GM18861 (cell line): ENCODE measurements around the gene LITAFD.
"Not testable (repeated sequence)": the region's sequence is repeated elsewhere in the genome, so short reads cannot be mapped to it uniquely, and the experiment has no call there.

Experiments used
- ATAC-seq: cut with Tn5 transposase; IDR thresholded peaks from one replicate; pipeline ENCODE4 v1.9.1; 2021; ENCODE audit not compliant: unreplicated experiment

LITAFD gene

DNA sequence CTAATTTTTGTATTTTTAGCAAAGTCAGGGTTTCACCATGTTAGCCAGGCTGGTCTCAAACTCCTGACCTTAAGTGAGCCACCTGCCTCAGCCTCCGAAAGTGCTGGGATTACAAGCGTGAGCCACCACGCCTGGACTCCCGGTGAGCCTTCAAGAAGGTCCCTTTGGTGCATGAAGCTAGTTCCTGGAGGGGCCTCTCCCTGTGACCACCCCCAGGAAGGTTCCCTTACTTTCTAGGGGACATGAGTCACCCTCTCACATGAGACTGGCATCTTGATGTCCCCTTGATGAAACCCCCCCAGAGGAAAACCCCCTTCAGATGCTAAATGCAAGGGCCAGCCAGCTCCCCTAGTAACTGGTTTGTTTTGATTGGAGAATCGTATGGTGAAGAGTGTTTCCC is 26.2 kb upstream of the LITAFD start:
- no peak for ATAC-seq

DNA sequence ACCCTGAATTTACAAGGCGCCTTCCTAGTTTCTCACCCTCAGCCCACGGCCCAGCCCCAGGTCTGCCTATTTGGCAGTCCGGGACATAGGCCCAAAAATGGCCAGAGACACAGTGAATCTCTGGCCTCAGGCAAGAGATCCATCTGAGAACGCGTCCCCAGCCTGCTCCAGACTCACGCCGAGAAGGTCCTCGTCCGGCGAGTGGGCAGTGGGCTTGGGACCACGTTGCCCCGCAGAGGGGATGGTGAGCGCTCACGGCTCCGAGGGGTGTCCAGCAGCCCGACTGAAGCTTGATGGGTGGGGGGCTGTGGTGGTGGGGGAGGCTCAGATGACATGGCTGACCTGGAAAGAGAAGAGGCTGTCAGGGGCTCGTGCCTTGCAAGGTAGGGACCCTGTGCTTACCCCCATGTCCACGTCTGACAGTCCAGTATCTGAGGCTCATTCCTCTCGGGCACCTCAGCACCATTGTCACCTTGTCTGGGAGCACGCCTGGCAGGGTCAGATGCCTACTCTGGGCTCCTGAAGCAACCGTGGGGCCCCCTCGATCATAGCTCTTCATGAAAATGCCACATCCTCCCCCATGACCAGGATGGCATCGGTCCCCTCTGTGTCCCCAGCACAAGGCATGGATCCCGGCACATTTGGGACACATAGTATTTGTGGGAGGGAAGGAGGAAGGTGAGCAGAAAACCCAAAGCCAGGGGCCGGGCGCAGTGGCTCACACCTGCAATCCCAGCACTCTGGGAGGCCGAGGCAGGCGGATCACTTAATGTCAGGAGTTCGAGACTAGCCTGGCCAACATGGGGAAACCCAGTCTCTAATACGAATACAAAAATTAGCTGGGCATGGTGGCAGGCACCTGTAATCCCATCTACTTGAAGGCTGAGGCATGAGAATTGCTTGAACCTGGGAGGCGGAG is 22.9 kb upstream of the LITAFD start:
- no peak for ATAC-seq

DNA sequence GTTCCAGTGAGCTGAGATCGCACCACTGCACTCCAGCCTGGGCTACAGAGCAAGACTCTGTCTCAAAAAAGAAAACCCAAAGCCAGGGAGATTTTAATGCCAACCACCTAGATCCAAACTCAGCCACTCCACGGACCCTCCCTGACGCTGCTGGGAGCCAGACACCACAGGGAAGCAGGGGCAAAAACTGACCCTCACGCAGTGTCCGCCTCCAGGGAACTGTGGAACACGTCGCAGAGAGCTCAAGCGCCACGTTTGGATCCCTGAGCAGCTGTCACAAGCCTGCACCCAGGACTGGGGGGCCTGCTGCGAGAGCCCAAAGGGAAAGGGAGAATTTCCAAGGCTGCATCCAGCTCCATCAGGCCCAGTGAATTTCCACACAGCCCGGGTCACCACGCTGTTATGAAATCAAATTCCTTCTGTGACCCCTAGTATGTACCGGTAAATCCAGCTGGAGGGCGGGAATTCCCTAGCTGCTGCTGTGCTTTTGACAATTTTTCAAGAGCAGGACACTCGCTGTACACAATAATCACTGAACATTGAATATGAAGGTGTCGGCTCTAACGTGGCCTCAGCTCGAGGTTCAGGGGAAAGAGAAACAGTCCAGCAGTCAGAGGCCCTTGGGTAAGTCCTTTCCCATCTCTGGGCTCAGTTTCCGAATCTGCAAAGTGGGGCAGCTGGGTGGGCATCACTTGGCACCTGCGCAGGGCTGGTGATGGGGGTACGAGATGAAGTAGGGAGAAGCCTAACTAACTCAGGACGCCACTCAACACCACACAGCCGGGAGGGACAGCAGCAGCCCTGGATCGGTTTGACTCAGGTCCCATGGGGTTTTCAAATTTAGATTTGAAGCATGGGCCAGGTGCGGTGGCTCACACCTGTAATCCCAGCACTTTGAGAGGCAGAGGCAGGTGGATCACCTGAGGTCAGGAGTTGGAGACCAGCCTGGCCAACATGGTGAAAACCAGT is 22.0 kb upstream of the LITAFD start:
- ATAC-seq, result no peak

DNA sequence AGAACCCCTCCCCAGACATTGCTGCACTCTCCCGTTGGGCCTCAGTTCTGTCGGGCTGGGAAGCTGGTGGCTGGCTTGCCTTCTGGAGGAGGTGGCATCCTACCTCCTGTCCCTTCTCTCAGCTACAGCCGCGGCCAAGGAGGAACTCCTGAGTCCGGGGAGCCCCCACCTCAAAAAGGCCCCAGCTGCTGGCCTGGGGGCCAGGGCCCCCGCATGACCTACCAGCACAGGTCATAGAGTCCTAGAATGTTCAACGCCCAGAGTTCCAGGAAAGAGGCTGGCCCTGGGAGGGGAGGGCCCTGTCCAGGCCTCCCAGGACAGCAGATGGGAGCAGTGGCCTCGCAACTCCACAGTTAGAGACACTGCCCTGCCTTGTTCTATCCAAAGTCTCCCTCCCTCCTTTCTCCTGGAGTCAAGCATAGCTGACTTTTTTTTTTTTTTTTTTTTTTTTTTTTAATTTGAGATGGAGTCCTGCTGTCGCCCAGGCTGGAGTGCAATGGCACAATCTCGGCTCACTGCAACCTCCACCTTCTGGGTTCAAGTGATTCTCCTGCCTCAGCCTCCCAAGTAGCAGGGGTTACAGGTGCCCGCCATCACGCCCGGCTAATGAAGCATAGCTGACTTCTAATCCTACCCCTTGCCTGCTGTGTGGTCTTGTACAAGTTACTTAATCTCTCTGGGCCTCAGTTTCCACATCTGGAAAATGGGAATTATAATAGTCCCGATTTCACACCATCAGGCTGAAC is 20.4 kb upstream of the LITAFD start:
- ATAC-seq, result no peak

DNA sequence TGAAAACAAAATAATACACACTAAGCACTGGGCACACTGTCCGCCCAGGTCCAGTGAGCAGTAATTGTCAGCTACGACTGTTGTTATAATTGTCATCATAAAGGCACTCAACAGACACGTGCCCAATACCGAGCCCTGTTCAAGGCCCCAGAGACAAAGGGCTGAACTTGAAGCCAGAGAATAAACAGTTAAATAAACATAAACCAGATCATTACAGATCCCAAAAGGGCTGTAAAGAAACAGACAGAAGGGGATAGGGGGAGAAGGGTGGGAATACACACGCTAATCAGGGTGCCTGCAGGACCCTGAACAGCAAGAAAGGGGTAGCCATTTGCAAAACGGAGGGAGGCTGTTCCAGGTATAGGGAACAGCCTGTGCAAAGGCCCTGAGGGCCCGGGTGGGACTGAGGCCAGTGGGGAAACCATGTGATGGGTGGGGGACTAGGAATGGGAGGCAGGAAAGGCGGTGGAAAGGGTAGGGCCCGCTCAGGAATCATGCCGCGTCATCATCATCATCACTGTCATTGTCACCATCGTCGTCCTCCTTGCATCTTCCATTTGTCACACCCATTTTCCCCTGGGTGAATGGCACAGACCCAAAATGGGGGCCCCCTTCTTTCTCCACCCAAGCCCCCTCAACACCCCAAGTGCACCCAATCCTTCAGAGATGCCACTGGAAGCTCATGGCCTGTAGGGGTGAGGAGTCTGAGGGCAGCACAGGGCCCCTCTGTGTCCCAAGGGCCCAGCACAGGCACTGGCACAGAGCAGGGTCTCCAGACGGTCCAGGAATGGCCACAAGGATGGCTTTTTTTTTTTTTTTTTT is 19.6 kb upstream of the LITAFD start:
- no peak for ATAC-seq

- ATAC-seq, result no peak
Measured at GRCh38 chr16:8863594-8864424, 18.3 kb upstream of the LITAFD start.

GRCh38 chr16:8864480-8865110 is 17.6 kb upstream of the LITAFD start:
- ATAC-seq, result no peak

- no peak for ATAC-seq
Measured at GRCh38 chr16:8865145-8865882, 16.8 kb upstream of the LITAFD start.

GRCh38 chr16:8866118-8866883 is 15.8 kb upstream of the LITAFD start:
- ATAC-seq, result no peak

DNA sequence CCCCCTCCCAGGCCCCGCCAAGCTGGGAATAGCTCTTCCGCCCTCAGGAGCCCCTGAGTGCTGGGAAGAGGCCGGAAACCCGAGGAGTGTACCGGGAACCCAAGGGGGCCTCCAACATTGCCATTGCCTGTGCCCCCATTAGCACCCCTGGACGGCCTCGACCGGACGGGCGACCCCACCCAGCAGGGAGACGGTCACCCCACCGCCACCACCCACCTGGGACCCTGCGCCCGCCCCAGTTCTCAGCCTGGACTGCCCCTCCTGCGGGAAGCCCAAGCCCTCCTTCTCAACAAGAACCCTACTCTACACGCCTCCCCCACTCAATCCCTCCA is 15.3 kb upstream of the LITAFD start:
- no peak for ATAC-seq

DNA sequence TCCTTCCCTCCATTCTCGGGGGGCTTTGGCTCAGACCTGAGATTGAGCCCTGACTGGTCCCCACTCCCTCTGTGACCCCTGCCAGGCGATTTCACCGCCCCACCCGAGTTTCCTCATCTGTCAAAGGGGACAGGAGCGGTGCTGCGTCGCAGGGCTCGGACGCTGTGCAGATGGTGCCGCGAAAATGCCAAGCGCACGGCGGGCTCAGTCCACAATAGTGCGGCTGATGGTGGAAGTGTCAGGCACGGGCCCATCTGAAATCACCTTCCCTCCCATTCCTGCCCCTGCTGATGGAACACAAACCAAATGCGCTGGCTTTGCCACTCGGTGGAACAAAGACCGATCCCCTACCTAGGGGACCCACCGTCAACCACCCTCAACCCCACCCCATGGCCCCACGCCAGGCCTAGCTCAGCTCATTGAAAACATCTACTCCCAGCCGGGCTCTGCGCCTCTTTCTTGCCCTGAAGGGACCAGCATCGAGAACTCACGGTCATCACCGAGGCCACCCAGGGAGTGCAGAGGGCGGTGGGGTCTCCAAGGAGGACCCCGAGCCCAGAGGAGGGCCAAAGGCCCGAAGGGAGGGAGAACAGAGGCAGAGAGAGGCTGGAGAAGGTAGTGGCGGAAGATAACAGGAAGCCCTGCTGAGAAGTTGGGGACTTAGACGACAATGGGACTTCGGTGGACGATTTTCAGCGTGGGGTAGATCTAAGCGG is 14.8 kb upstream of the LITAFD start:
- no peak for ATAC-seq

DNA sequence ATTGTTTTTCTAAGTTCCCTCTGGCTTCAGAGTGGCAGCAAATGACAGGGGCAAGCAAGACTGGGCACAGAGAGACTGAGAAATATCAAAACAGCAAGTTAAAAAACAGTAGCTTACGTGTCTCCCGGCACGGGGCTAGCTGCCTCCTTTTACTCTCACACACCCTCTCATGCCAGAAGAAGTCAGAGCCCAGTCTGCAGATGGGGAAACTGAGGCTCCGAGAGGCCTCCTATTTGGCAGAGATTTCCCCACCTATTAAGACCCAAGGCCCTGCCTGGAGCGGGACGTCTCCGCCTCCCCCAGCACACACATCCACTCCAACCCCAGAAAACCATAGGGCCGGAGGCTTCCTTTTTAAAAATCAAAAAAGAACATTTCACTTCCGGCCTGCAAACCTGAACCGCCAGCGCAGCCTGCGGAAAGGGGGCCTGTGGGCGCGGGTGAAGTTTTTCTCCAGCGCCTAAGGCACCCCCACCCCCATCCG is 14.2 kb upstream of the LITAFD start:
- ATAC-seq, result no peak

DNA sequence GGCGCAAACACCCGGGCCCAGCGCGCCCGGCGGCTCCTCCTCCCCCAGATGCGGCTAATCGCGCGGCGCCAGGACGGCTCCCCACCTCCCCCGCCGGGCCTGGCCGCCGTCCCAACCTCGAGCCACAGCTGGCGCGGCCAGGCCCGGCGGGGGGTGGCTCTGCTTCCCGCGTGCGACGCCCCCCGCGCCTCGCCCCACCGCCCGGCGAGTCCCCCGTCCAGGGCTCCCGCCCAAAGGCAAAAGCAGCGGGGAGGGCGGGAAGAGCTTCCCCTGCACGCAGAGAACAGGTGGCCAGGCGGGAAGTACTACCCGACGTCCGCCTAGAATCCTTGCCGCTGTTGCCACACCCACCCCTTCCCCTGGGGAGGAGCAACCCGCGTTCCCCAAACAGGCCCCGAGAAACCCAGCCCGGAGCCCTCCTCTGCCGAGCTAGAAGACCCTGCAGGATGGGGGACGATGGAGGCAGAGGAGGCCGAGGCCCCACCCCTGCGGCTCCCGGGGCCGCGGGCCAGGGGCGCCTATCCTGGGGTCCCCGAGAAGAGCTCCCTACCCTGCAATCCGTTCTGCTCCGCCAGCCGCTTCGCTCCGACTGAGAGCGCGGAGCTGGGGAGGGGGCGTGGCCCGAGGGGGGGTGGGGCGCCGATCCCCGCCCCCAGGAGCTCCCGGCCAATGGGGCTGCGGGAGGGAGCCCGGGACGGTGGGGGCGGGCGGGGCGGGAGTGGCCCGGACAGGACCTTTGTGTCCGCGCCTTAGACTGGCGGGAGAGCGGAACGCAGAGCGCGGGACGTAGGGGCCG is 13.5 kb upstream of the LITAFD start, which contains the start of gene CARHSP1:
Gene CARHSP1 (minus strand): TSS at position 591 of the 796 bp plus-strand sequence. CDS start 9,678 bp downstream, outside the sequence.
- peak; percentile 54 for ATAC-seq

- ATAC-seq, result no peak
Measured at GRCh38 chr16:8869212-8869987, 12.8 kb upstream of the LITAFD start.

DNA sequence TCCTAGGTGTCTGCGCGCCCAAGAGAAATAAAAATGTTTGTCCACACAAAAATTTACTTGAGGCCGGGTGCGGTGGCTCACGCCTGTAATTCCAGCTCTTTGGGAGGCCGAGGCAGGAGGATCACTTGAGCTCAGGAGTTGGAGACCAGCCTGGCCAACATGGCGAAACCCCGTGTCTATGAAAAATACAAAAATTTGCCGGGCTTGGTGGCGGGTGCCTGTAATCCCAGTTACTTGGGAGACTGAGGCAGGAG is 12.2 kb upstream of the LITAFD start:
- ATAC-seq, result not testable (repeated sequence)
